SK-N-SH treated with all-trans-retinoic acid at 6 μM for 48 hours (cell line): ENCODE measurements around the gene SAMD7.
A peak's percentile ranks its signal among the peaks of the same experiment; 100 is the strongest.

Source experiments
- ATAC-seq: fragments of 200-7000 bp; cut with Tn5 transposase; 3 replicates; pipeline ENCODE4 v1.9.1; 2020; ENCODE audit warnings: mild to moderate bottlenecking, moderate library complexity
- ARNTL ChIP-seq: fragments of 450-650 bp; formaldehyde crosslinking; IDR thresholded peaks from 2 replicates; pipeline ENCODE4 v1.5.0; 2020; ENCODE audit warnings: low read depth, mild to moderate bottlenecking, moderate library complexity, borderline replicate concordance
- BACH2 ChIP-seq: fragments of 250-450 bp; sonication (Bioruptor Pico); IDR thresholded peaks from 2 replicates; pipeline ENCODE4 v1.9.0; 2021; ENCODE audit warnings: mild to moderate bottlenecking, borderline replicate concordance
- CREB5 ChIP-seq: fragments of 250-450 bp; sonication (Bioruptor Pico); IDR thresholded peaks from 2 replicates; pipeline ENCODE4 v1.5.1; 2020; ENCODE audit warnings: low read depth, mild to moderate bottlenecking, moderate library complexity
- CSDC2 ChIP-seq: fragments of 250-450 bp; sonication (Bioruptor Pico); IDR thresholded peaks from 2 replicates; pipeline ENCODE4 v1.5.0; 2020; ENCODE audit warnings: mild to moderate bottlenecking, moderate library complexity
- CSRNP3 ChIP-seq: fragments of 250-450 bp; sonication (Bioruptor Pico); IDR thresholded peaks from 2 replicates; pipeline ENCODE4 v1.5.1; 2021; ENCODE audit warnings: mild to moderate bottlenecking, moderate library complexity
- ESRRG ChIP-seq: fragments of 250-450 bp; sonication (Bioruptor Pico); IDR thresholded peaks from 2 replicates; pipeline ENCODE4 v1.6.1; 2021; ENCODE audit warnings: mild to moderate bottlenecking
- GLIS3 ChIP-seq: fragments of 250-450 bp; sonication (Bioruptor Pico); IDR thresholded peaks from 2 replicates; pipeline ENCODE4 v1.5.0; 2020; ENCODE audit warnings: mild to moderate bottlenecking, moderate library complexity
- OSR1 ChIP-seq: fragments of 250-450 bp; sonication (Bioruptor Pico); IDR thresholded peaks from 2 replicates; pipeline ENCODE4 v1.8.0; 2022; ENCODE audit warnings: moderate library complexity, mild to moderate bottlenecking, inconsistent platforms
- POU6F1 ChIP-seq: fragments of 250-450 bp; sonication (Bioruptor Pico); IDR thresholded peaks from 2 replicates; pipeline ENCODE4 v1.8.0; 2021; ENCODE audit warnings: low read depth, mild to moderate bottlenecking, moderate library complexity, borderline replicate concordance
- PPARA ChIP-seq: fragments of 250-450 bp; sonication (Bioruptor Pico); IDR thresholded peaks from 2 replicates; pipeline ENCODE4 v1.5.0; 2020; ENCODE audit warnings: mild to moderate bottlenecking, borderline replicate concordance
- RARB ChIP-seq: fragments of 250-450 bp; sonication (Bioruptor Pico); IDR thresholded peaks from 2 replicates; pipeline ENCODE4 v1.8.0; 2021; ENCODE audit warnings: mild to moderate bottlenecking, moderate library complexity
- SNAI2 ChIP-seq: fragments of 250-450 bp; sonication (Bioruptor Pico); IDR thresholded peaks from 2 replicates; pipeline ENCODE4 v1.5.0; 2020; ENCODE audit warnings: mild to moderate bottlenecking, moderate library complexity
- TCF4 ChIP-seq: fragments of 250-450 bp; sonication (Bioruptor Pico); IDR thresholded peaks from 2 replicates; pipeline ENCODE4 v1.8.0; 2021; ENCODE audit warnings: mild to moderate bottlenecking, moderate library complexity, borderline replicate concordance
- TOX ChIP-seq: fragments of 250-450 bp; sonication (Bioruptor Pico); IDR thresholded peaks from 2 replicates; pipeline ENCODE4 v1.8.0; 2021; ENCODE audit warnings: mild to moderate bottlenecking, moderate library complexity, borderline replicate concordance
- TSHZ2 ChIP-seq: fragments of 250-450 bp; sonication (Bioruptor Pico); IDR thresholded peaks from 2 replicates; pipeline ENCODE4 v1.5.0; 2020; ENCODE audit warnings: mild to moderate bottlenecking, moderate library complexity
- ZC3H10 ChIP-seq: fragments of 250-450 bp; sonication (Bioruptor Pico); IDR thresholded peaks from 2 replicates; pipeline ENCODE4 v1.5.1; 2021; ENCODE audit warnings: mild to moderate bottlenecking, moderate library complexity
- ZFP30 ChIP-seq: fragments of 450-650 bp; formaldehyde crosslinking; IDR thresholded peaks from 2 replicates; pipeline ENCODE4 v1.5.0; 2022; ENCODE audit warnings: mild to moderate bottlenecking, moderate library complexity
- ZNF565 ChIP-seq: fragments of 450-650 bp; formaldehyde crosslinking; conservative IDR thresholded peaks from 2 replicates; pipeline ENCODE4 v1.5.0; 2020; ENCODE audit warnings: low read depth, mild to moderate bottlenecking, moderate library complexity
- ZNF70 ChIP-seq: fragments of 450-650 bp; formaldehyde crosslinking; IDR thresholded peaks from 2 replicates; pipeline ENCODE4 v1.5.0; 2020; ENCODE audit warnings: mild to moderate bottlenecking, moderate library complexity
- ZNF8 ChIP-seq: fragments of 450-650 bp; formaldehyde crosslinking; IDR thresholded peaks from 2 replicates; pipeline ENCODE4 v1.5.0; 2020; ENCODE audit warnings: mild to moderate bottlenecking, moderate library complexity

The SAMD7 gene

GRCh38 chr3:169880576-169881250 is 30.7 kb upstream of the SAMD7 start:
- ATAC-seq: no peak

GRCh38 chr3:169886671-169887070 is 24.7 kb upstream of the SAMD7 start:
- ATAC-seq: peak; percentile 37; the same call in 2 of the 3 replicates
- no peak for TF ChIP-seq TCF4 (CRISPR knock-in tag)
- no peak for TF ChIP-seq TSHZ2 (CRISPR knock-in tag)
- TF ChIP-seq OSR1 (CRISPR knock-in tag): no peak
- TF ChIP-seq TOX (CRISPR knock-in tag): no peak
- TF ChIP-seq CSDC2 (CRISPR knock-in tag): no peak
- TF ChIP-seq GLIS3 (CRISPR knock-in tag): no peak
- TF ChIP-seq ESRRG (CRISPR knock-in tag): no peak
- TF ChIP-seq ZNF8 (CRISPR knock-in tag): no peak
- TF ChIP-seq ZC3H10 (CRISPR knock-in tag): no peak
- no peak for TF ChIP-seq ZFP30 (CRISPR knock-in tag)
- TF ChIP-seq ZNF70 (CRISPR knock-in tag): no peak
- TF ChIP-seq BACH2 (CRISPR knock-in tag): no peak
- TF ChIP-seq CSRNP3 (CRISPR knock-in tag): no peak
- no peak for TF ChIP-seq RARB (CRISPR knock-in tag)

More at GRCh38 chr3:169880576-169881250, 30.7 kb upstream of the SAMD7 start:
- TF ChIP-seq PPARA (CRISPR knock-in tag) (no peak), SNAI2 (CRISPR knock-in tag) (no peak), POU6F1 (CRISPR knock-in tag) (no peak), ZNF565 (CRISPR knock-in tag) (no peak), BACH2 (CRISPR knock-in tag) (no peak), GLIS3 (CRISPR knock-in tag) (no peak), OSR1 (CRISPR knock-in tag) (no peak), ZNF70 (CRISPR knock-in tag) (no peak), CSDC2 (CRISPR knock-in tag) (no peak), CSRNP3 (CRISPR knock-in tag) (no peak), TSHZ2 (CRISPR knock-in tag) (no peak), TCF4 (CRISPR knock-in tag) (no peak), ARNTL (CRISPR knock-in tag) (no peak), CREB5 (no peak)
- TF ChIP-seq, all 23 proteins: peak for 0
